Cortex of kidney (tissue), 1 donor: ENCODE measurements around the gene C1orf105.
"Not testable (repeated sequence)": the region's sequence is repeated elsewhere in the genome, so short reads cannot be mapped to it uniquely, and the experiment has no call there.

Experiments
- DNase-seq: peaks from one replicate; lab custom pipeline; 2025; lab: John Stamatoyannopoulos, UW

The C1orf105 gene

DNA sequence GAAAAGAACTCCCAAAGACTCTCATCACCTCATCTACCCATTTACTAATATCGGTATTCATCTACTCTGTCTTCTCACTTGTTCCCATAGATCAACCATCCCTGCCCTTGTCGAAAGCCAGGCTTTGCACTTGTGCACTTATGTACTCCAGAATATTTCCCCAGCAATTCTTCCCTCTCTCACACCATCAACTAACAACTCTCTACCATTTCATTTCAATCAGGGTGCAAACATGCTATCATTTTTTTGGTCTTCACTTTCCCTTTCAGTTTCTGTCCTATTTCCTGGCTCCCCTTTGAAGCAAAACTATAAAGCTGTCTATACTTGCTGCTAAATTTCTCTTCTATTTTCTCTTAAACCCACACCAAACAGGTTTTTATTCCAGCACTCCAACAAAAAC lies 6.7 kb downstream of the C1orf105 start:
- no peak for DNase-seq

DNA sequence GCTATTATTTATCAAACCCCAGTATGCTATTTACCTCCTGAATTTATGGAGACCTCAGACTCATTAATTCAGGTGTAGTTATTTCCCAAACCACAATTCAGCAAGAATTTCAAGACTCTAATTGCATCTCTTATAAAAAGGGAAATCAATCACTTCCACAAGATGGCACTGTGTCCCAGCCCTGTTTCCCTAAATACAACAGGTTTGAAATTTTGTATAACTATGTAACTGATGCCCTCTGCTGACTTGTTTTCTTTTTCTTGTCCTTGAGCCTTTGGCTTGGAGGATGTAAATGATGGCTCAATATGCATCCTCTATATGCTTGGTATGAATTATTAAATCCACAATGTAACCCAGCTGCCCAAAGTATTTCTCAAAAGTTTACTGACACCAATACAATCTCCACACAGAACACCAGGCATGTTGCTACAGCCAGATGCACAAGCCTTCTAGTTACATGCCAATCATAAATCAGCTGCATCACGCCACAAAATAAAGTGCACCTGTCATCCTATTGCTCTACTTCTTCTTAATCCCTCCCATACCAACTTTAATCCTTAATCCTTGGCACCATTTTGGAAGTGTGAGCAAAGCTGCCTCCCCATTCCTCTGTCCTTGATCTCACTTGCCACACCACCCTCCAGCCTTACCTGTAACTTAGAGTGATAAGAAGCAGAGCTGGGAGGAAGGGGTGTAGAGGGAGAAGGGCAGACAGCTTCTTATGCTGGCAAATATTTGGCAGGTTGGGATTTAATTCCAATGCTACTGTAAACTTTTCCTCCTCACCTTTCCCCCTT lies 9.0 kb downstream of the C1orf105 start:
- no peak for DNase-seq

DNA sequence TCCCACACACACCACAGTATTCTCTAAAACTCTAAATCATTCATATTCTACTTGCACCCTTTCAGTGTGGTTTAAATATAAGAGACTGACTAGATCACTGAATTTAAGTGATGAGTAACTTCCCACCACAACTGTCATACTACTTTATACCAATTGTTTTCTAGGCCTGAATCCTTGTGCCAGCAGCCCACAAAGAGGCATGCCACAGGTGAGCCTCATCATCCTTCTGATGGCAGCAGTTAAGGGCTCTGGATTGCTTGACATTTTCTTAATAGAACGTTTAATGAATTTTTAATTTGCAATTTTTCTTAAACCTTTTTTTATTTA lies 9.6 kb downstream of the C1orf105 start:
- no peak for DNase-seq

DNA sequence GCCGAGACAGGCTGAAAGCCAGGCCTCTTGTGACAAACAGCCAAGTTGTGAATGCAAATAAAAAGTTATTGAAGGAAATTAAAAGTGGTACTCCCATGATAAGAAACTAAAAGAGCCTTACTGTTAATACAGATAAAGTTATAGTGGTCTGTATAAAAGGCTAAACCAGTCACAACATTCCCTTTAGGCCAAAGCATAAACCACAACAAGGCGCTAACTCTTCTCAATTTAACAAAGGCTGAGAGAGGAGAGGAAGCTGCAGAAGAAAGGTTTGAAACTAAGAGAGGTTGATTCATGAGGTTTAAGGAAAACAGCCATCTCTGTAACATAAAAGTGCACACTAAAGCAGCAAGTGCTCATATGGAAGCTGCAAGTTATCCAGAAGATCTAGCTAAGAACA lies 10.7 kb downstream of the C1orf105 start:
- no peak for DNase-seq

DNA sequence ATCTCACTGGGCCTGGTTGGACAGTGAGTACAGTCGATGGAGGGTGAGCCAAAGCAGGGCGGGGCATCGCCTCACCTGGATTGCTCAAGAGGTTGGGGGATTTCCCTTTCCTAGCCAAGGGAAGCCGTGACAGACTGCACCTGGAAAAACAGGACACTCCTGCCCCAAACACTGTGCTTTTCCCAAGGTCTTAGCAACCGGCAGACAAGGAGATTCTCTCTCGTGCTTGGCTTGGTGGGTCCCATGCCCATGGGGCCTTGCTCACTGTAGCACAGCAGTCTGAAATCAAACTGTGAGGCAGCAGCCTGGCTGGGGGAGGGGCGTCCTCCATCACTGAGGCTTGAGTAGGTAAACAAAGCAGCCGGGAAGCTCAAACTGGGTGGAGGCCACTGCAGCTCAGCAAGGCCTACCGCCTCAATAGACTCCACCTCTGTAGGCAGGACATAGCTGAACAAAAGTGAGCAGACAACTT lies 11.3 kb downstream of the C1orf105 start:
- DNase-seq, result no peak

DNA sequence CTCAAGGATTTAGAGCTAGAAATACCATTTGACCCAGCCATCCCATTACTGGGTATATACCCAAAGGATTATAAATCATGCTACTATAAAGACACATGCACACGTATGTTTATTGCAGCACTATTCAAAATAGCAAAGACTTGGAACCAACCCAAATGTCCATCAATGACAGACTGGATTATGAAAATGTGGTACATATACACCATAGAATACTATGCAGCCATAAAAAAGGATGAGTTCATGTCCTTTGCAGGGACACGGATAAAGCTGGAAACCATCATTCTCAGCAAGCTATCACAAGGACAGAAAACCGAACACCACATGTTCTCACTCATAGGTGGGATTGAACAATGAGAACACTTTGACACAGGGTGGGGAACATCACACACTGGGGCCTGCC lies 16.7 kb downstream of the C1orf105 start:
- DNase-seq, result not testable (repeated sequence)

DNA sequence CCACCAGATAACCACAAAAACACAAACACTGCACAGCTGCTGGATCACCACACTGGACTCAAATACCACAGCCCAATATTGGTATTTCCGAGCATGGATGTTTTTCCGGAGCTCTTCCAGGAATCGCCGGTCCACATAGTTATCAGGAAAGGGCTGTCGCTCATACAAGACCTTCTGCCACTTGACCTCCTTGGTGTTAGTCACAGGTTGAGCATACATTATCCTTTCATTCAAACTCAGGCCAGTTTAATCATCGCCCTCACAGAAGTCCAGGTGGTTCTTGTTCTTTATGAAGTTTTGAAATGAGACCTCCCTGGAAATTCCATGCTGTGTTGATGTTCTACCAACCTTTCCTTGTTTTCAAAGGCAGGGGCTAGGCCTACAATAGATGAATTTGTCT lies 21.9 kb downstream of the C1orf105 start:
- no peak for DNase-seq

DNA sequence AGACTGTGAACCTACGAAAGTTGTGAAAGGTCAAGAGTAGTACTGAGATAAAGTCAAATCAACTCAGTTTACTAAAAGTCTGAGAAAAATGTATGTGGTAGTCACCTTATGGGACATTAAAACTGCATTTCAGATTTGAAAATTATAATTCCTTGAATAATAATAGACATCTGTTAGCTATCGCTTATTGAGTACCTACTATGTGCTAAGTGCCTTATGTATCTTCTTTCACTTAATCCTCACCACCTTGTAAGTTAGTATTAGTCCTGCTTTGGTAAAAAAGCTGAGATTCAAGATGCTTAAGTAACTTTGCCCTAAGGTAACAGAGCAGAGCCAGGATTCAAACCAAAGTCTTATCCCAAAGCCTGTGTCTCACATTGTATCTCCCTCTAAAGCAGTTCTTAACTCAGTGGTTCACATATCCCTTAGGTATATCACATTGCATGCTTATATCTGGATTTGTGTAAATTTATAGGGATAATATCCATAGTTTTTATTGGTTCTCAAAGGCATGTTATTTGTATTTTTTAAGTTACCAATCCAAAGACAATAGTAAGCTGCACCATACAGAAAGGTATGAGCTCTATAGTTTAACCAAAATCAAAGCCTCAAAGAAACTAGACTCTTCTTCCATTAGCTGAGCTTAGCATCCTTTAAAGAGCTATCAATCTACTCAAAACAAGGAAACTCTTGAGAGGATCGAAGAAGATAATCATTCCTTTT lies 22.5 kb downstream of the C1orf105 start:
- no peak for DNase-seq

DNA sequence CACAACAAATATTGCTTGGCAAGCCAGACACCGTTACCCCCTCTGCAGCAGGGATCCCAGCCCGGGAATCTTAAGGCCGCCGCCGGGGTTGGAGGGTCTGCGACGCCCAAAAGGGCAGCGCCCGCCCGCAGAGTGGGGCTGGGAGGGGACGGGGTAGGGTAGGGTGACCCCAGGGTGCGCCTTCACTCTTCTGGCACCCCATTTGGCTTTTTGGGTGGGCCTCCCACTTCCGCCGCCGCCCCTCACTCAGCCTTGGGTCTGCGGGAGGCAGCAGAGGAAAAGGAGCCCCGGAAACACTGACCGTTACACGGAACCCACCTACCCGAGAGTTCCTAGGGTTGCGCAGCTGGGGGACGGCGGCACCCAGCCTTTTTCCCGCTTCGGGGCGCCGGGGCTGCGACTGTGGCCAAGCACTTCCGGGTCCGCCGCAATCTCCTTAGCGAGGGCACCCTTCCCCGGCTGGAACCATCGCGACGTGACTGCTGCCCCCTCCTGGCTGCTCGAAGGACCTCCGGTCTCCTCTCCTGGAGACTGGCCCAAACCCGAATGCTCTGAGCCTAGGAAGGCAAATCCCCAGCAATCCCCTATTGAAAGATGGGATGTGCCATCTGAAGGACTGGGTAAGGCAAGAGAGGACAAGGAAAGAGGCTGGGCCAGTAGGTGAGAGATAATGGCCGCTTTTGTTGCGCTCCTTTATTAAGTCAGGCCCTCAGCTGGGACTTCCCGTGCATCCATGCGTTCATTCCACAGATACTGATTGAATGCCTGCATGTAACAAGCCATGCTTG lies 23.4 kb downstream of the C1orf105 start, which contains the start of gene PIGC:
PIGC (minus strand) TSS at position 404 of the 788 bp plus-strand sequence. CDS start 1,447 bp downstream, outside the sequence.
- no peak for DNase-seq

DNA sequence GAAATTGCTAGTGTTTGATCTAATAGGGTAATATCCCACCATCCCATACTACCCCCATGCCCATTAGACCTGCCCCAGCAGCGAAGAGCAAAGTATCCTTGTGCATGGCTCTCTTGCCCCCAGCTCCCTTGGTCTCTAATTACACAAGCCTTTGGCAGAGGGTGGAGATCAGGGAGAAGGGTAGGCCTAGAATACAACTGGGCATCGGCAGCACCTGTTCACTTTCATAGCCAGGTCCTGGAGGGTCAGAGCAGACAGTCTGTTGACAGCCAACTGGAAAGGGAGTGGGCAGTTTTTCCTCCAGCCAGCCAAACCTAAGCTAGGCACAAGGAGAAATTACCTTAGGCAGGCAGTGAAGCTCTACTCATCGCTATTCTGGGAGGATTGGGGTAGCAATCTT lies 26.1 kb downstream of the C1orf105 start:
- DNase-seq, result no peak

DNA sequence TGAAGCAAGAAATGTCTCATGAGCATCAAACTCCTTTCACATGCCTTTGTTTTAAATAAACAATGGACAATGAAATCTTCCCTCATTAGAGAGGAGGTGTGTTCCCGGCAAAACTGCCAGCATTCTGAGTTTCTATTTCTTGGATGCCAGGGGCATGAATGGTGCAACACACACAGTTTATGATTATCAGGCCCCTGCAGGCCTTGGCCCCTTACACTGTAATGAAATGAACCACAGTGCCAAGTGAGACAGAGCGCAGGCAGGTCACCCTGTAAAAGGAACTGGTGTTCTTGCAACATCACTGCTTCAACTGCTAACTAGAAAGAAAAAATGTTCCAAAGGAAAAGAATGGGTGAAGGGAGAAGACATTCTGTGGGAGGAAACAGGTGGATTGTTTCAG lies 27.2 kb downstream of the C1orf105 start:
- DNase-seq, result no peak

DNA sequence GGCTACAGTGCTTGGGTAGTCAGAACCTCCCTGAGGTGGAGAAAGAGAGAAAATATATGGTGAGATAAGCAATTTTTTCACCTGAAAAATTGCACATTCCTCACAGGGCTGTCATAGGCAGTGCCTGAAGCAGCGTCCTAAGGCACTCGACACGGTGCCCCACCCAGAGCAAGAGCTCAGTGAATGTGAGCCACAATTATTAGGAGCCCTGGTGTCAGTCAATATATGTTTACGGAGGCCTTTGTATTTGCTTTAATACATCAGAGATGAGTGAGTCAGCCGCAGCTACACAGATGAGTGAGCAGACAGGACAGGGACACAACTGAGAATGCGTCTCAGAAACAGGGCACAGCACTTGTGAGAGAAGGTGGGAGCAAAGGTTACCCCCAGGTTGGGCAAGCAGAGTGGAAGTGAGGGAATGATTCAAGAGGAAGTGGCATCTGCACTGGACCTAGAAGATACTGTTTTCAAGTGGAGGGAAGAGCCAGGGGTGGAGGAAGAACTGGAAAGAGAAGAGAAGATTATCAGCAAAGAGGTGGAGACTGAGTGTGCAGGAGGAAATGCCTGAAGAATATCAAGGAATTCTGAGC lies 28.6 kb downstream of the C1orf105 start:
- DNase-seq, result no peak

DNA sequence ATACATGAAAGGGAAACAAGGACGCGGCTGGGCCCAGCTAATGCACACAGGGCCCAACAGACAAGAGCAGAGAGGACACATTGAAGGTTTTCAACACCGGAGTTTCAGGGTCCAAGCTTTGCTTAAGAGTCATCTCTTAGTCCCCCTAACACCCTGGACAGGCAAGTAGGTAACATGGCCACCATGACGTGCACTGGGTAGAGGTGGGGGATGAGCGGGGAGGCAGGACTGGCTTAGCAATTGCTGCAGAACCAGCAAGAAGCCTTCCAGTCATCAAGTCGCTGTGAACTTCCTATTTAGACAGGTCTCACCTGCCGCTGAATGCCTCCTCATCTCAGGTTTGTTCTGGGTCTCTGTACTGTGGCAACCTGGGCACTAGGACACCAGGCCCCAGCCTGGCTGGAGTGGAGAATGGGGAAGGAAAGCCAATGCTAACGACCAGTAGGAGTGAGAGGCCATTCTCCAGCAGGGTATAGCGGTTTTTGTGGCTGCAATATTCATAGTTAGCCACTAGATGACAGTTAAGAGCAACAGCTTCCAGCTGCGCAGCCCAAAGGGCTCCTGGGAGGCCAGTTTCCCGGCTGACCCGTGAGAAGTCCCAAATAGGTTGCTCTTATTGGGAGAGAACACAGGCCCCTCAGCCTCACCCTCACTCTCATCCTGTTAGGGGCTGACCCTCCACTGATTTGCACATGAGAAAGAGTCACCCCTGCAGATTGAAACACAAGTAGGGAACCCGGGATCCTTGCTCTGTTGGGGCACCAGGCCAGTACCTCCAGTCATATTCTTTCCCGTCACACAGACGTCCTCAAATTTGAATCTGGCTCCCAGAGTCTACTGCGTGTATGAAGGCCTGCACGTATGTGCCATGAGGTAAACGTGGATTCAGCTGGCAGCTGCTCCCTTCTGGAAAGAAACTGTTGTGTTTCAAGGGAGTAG lies 29.4 kb downstream of the C1orf105 start:
- no peak for DNase-seq

DNA sequence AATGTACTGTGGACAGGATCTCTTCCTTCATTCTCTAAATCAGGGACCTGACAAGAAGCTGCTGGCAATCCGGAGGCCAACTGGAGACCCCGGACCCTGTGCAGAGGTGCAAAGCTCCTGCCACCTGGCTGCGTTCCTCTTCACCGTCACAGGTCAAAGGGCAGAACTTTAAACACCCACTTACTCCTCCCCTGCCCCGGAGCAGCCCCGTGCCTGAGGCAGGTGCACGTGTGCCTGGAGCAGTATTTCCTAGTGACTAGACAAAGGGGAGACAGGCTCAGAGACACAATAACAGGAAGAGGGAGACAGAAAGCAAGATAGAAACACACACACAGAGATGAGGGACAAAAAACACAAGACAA lies 30.0 kb downstream of the C1orf105 start:
- DNase-seq, result no peak

DNA sequence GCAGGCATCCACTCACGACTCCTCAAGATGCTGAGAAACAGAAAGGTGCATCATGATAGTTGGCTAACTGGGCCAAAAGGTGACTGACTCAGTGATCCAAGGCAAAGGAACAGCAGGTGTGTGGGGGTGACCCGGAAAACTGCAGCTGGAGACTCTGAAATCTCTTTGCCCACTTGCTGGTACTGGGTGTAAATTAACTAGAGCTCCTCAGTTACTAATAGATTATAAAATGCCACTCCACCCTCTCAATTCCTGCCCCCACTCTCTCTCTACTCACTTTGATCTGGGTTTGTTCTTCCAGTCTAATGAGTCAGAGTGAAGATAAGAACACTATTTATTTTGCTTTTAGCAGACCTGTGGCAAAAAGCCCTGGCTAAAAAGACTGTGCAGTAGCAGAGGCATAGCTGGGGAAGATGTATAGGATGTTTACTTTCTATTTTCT lies 30.5 kb downstream of the C1orf105 start:
- DNase-seq, result no peak

DNA sequence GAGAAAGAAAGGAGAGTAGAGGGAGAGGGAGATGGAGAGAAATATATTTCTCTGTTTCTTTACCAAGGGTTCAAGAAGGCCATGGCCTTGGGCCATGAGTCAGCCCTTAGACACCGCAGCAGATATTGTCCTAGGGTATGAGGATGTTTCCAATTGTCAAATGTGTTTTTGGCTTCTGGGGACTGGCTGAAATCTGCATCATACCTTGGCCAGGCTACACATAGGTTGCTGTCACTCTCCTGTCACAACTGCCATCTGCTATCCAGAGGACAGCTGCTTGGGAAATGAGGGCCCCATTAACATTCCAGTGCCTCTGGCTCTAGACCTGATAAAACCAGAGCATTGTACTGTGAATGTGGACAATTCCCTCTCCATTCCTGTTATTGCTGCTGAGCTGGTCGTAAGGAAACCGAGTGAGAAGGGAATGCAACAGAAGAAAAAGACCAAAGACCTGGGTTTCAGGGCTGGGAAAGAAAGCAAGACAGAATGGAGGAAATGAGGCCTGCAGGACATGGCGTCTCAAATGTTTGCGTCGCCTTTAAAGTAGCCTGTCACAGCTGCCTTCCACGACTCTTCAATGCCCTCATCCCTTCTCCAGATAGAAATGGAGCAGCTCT lies 32.2 kb downstream of the C1orf105 start:
- DNase-seq, result no peak

DNA sequence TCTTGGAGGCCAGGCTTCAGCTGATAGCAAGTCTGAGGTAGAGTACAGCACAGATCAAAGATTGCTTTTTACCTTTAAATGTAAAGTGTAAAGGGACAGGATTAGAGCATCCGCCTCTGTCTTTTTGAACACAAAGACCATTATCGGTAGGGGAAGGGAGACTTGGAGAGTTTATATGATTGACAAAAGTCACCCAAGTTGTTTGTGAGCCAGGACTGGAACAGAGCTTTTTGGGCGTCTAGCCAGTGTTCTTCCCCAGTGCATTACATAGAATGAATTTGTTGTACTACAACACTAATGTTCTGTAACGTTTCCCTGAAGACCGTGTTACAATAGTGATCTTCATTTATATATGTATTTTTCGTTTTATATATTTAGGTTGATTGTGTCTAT lies 32.7 kb downstream of the C1orf105 start:
- no peak for DNase-seq

DNA sequence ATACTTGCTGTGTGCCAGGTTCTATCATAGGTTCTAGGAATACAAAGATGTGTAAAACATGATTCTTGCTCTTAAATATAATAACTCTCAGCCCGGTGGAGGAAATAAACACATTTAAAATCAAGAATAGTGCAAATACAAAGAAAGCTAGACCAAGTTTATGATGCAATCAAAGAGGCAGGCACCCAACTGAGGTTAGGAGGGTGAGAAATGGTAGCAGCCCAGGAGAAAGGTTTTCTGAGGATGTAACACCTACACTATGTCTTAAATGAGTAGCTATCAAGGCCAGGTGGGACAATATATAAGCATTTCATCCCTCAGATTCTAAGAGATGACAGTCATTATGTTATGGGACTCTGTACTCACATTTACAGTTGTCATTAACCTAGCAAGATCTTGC lies 33.1 kb downstream of the C1orf105 start:
- DNase-seq, result no peak

DNA sequence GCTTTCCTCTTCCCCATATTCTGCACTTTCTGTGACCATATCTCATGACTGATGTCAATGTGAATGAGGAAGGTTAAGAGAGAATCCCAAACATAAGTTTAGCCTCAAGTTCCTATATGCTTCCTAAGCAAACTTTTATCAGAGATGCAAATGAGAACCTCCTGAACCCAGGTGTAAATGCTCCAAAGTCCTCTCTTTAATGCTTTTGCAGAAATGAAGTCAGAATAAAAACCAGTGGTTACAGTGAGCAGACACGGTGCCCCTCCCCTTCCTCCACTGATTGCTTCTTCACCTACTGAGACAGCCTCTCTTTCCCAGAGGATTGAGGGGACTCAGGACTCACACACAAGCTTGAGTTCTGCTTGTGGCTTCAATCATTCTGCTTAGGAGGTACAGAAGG lies 35.0 kb downstream of the C1orf105 start:
- no peak for DNase-seq

DNA sequence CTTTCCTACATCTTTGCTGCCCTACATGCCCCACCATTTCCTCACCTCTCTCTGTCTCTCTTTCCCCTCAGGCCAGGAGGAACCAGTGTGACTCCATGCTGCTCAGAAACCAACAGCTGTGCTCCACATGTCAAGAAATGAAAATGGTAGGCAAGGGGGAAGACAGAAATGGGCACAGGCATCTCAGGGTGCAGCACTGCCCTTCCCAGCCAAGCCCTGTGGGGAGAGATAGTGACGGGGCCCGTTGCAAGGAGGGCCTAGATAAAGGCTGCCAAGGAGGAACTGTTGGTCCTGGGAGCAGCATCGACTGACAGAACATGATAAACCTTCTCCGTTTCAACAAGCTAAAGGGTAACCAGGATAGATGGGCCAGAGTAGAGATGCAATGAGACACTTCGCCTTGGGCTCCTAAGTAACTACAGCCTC lies 35.9 kb downstream of the C1orf105 start:
- DNase-seq, result no peak
